Measurements from ENCODE around the gene MYO7B. TPM values are rescaled to one million over a fixed set of nuclear protein-coding genes. Genes with fewer than 3 reads are reported as not detected.

The MYO7B gene
- total RNA-seq, 1 donor from 2014 or later, result 1.7 TPM

DNA sequence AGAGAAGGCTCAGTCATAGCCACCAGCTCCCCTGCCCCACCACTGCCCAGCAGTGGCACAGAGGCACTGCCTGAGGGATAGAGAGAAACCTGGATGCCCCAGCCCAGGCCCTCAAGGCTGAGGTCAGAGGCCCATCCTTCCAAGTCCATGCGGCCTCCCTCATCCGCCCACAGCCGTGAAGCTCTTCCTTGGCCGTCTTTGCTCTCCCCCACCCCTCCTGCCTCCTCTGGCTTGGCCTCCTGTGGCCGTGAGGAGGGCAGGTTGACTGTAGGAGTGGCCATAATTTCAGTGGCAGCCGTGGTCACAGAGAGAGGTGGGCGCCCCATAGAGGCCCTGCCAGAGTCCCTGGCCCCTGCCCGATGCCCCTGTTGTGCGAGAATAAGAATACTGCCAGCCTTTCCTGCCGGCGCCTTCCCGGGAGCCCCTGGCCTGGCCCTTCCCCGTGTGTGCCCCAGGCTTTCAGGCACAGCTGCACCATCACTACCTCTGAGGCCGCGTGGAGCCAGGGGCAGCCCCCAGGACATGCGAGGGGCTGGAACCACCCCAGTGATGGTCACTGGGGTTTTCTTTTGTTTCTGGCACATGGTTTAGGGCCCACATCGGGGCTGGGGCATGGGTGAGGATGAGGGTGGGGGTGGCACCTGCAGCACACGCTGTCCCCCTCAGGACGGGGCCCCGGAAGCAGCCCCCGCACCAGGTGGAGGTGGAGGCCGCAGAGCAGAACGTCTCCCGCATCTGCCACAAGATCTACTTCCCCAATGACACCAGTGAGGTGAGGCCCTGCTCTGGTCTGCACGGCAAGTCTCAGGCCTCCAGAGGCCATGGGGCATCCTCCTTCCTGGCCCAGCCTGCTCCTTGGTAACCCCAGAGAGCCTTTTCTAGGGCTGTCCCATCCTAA is 97.4 kb downstream of the MYO7B start:
- Mint-ChIP-seq H3K4me1 (ENCODE audit: unreplicated experiment) (no peaks in the 10 kb centered on the region), H3K27me3 (no peaks in the 10 kb centered on the region), H3K27ac (no peak overlapping the region), H3K36me3 (no peaks in the 10 kb centered on the region), H3K4me3 (no peak overlapping the region), H3K9me3 (no peaks in the 10 kb centered on the region)
- no peak for DNase-seq (ENCODE audit: extremely low spot score, unreplicated experiment)
- TF ChIP-seq, protein P1, sequence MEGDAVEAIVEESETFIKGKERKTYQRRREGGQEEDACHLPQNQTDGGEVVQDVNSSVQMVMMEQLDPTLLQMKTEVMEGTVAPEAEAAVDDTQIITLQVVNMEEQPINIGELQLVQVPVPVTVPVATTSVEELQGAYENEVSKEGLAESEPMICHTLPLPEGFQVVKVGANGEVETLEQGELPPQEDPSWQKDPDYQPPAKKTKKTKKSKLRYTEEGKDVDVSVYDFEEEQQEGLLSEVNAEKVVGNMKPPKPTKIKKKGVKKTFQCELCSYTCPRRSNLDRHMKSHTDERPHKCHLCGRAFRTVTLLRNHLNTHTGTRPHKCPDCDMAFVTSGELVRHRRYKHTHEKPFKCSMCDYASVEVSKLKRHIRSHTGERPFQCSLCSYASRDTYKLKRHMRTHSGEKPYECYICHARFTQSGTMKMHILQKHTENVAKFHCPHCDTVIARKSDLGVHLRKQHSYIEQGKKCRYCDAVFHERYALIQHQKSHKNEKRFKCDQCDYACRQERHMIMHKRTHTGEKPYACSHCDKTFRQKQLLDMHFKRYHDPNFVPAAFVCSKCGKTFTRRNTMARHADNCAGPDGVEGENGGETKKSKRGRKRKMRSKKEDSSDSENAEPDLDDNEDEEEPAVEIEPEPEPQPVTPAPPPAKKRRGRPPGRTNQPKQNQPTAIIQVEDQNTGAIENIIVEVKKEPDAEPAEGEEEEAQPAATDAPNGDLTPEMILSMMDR (conservative IDR thresholded peaks at IDR 0.05), result no peak

DNA sequence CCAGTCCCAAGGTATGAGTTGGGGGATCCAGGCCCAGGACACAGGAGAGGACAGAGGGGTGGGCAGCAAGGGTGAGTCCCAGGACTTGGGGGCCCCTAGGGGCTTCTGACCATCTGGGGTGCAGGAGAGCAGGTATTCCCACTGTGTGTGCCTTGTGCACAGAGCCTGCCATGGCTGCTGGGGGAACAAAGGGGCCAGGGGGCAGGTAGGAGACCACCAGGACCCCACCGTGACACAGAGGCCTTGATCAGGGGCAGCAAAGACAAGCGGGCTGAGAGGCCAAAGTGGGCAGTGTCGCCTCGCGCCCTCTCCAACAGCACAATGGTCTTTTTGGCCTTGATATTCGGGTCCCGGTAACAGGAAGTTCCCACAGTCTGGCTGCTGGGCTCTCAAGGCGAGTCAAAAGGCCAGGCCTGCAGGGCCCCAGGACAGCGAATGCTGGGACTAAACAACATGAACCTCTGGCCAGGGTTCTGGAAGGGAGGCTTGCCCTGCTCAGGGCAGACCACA is 98.1 kb downstream of the MYO7B start:
- Mint-ChIP-seq H3K9me3 (no peaks in the 10 kb centered on the region), H3K36me3 (no peaks in the 10 kb centered on the region), H3K27me3 (no peaks in the 10 kb centered on the region), H3K4me1 (ENCODE audit: unreplicated experiment) (no peaks in the 10 kb centered on the region), H3K27ac (no peak overlapping the region), H3K4me3 (no peak overlapping the region)
- no peak for DNase-seq (ENCODE audit: extremely low spot score, unreplicated experiment)
- TF ChIP-seq, protein P1 (conservative IDR thresholded peaks at IDR 0.05), result no peak

DNA sequence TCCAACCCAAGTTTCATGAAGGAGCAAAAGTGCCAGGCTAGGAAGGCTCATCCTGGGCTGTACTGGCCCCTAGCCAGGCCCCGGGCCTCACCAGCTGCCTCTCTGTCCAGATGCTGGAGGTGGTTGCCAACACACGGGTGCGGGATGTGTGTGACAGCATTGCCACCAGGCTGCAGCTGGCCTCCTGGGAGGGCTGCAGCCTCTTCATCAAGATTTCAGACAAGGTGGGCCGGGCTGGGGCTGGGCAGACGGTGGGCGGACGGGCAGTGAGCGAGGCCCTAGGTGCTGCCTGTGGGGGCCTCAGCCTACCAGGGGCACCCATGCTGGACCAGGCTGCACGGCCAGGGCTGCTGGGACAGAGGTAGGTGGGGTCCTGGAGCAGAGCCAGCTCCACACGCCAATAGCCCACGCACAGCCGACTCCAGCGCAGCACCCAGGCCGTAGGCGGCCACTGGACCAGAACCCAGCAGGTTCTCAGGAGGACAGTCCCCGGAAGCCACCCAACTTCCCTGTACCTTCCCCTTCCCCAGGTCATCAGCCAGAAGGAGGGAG is 98.7 kb downstream of the MYO7B start:
- no peaks in the 10 kb centered on the region for H3K4me1 Mint-ChIP-seq (ENCODE audit: unreplicated experiment)
- no peak for DNase-seq (ENCODE audit: extremely low spot score, unreplicated experiment)
- TF ChIP-seq, protein P1 (conservative IDR thresholded peaks at IDR 0.05), result no peak
- no peaks in the 10 kb centered on the region for H3K9me3 Mint-ChIP-seq
- H3K27me3 Mint-ChIP-seq, result no peaks in the 10 kb centered on the region
- no peak overlapping the region for H3K27ac Mint-ChIP-seq
- no peaks in the 10 kb centered on the region for H3K36me3 Mint-ChIP-seq
- H3K4me3 Mint-ChIP-seq, result no peak overlapping the region

DNA sequence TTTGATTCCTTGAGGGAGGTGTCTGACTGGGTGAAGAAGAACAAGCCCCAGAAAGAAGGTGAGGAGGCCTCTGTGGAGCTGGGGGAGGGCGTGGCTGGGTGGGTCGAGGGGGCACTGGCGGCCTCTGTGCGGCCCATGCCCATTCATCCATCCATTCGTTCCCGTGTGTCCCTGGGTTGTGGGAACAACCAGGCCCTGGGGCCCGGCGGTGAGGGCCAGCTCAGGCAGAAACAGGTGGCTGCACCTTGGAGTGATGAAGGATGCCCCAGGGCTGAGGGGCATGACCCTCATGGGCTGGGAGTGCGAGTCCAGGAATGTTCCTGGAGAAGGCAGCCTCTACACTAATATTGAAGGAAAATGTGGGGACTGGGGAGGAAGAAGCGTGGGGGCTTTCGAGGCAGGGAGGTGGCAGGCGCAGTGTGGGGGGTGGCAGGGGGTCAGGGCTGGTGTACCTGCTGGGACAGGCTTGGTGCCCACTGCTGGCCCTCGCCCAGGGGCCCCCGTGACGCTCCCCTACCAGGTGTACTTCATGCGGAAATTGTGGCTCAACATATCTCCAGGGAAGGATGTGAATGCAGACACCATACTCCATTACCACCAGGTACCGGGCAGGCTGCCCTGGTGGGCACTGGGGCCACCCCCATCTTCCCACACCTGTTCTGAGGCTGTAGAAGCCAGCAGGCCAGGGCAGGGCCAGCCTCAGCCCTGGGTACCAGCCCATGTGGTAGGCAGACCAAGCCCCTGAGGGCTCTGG is 99.3 kb downstream of the MYO7B start:
- H3K9me3 Mint-ChIP-seq, result no peaks in the 10 kb centered on the region
- TF ChIP-seq, protein P1 (conservative IDR thresholded peaks at IDR 0.05), result no peak
- no peak overlapping the region for H3K4me3 Mint-ChIP-seq
- H3K36me3 Mint-ChIP-seq, result no peaks in the 10 kb centered on the region
- H3K27ac Mint-ChIP-seq, result no peak overlapping the region
- no peaks in the 10 kb centered on the region for H3K27me3 Mint-ChIP-seq
- no peak for DNase-seq (ENCODE audit: extremely low spot score, unreplicated experiment)
- no peaks in the 10 kb centered on the region for H3K4me1 Mint-ChIP-seq (ENCODE audit: unreplicated experiment)

DNA sequence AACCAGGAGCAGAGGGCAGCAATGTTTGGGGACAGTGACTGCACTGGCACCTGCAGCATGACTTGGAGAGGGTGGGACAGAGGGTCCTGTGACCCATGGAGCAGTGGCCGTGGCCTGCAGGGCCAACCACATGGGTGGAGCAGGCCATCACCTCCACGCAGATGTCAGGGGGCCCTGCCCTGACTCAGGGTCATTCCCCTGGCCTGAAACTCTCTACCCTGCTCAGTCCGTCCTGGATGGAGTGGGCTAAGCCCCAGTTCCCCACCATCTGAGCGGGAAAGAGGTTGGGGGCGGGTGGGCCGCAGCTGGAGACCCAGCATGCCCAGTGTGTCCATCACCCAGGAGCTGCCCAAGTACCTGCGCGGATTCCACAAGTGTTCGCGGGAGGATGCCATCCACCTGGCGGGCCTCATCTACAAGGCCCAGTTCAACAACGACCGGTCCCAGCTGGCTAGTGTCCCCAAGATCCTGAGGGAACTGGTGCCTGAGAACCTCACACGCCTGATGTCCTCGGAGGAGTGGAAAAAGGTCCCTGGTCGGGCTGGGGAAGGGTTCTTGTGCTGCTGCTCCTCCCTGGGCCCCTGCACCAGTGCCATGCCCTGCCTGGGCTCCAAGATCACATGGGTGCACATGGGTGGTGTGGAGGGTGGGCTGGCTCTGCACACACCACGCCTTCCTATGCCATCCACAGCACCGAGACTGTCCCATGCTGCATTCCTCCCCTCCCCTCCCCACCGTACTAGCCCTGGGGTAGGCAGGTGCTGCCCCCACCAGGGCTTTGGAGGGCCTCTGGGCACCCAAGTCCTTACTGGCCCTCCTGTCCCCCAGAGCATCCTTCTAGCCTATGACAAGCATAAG is 100.1 kb downstream of the MYO7B start:
- H3K4me1 Mint-ChIP-seq (ENCODE audit: unreplicated experiment), result no peaks in the 10 kb centered on the region
- H3K9me3 Mint-ChIP-seq, result no peaks in the 10 kb centered on the region
- DNase-seq (ENCODE audit: extremely low spot score, unreplicated experiment), result no peak
- no peak overlapping the region for H3K4me3 Mint-ChIP-seq
- TF ChIP-seq, protein P1 (conservative IDR thresholded peaks at IDR 0.05), result no peak
- H3K27ac Mint-ChIP-seq, result no peak overlapping the region
- no peaks in the 10 kb centered on the region for H3K27me3 Mint-ChIP-seq
- H3K36me3 Mint-ChIP-seq, result no peaks in the 10 kb centered on the region
